PC-3 (cell line): Measurements from ENCODE around the gene KCNT2. TPM values are rescaled to one million over a fixed set of nuclear protein-coding genes. Genes with fewer than 3 reads are reported as not detected.

Source experiments
- ATAC-seq: fragments of 200-7000 bp; cut with Tn5 transposase; 2 replicates; pipeline ENCODE4 v1.9.1; 2020; ENCODE audit warnings: mild to moderate bottlenecking, moderate library complexity
- BruUV-seq: library from RNA; stranded (reverse); fragments of 400-500 nt; replicated peaks from 2 replicates; lab custom pipeline; 2021; lab: Mats Ljungman, UMichigan
- CTCF ChIA-PET: fragments of 300-600 bp; sonication (Branson Sonifier 250); formaldehyde crosslinking; loops from one replicate; lab custom pipeline; 2022; ENCODE audit warnings: antibody characterized with exemption; lab: Charles Lee
- POLR2A ChIA-PET: fragments of 300-600 bp; sonication (Branson Sonifier 250); formaldehyde crosslinking; loops from one replicate; lab custom pipeline; 2022; ENCODE audit warnings: antibody characterized with exemption; ENCODE audit not compliant: unreplicated experiment; lab: Charles Lee
- DNase-seq: peaks from one replicate; pipeline ENCODE4 v3.0.0-alpha.2; 2015
- H2AFZ ChIP-seq: fragments of 300-600 bp; sonication (generic); 2 replicates; pipeline ENCODE4 v1.6.0; 2016; ENCODE audit warnings: antibody characterized with exemption, low read length
- H3F3A ChIP-seq: fragments of 300-600 bp; sonication (generic); one replicate; pipeline ENCODE4 v1.6.0; 2017; ENCODE audit warnings: antibody characterized with exemption, low read length, control low read depth, mild to moderate bottlenecking; ENCODE audit not compliant: unreplicated experiment
- H3K27ac ChIP-seq: fragments of 300-600 bp; sonication (generic); 2 replicates; pipeline ENCODE4 v1.5.1; 2016; ENCODE audit warnings: mild to moderate bottlenecking, low read length
- H3K27me3 ChIP-seq: fragments of 300-600 bp; sonication (generic); 2 replicates; pipeline ENCODE4 v1.6.1; 2016; ENCODE audit warnings: low read length, mixed read lengths
- H3K36me3 ChIP-seq: fragments of 300-600 bp; sonication (generic); 2 replicates; pipeline ENCODE4 v1.6.1; 2016; ENCODE audit warnings: low read depth, mixed run types, low read length, mixed read lengths
- H3K4me1 ChIP-seq: fragments of 300-600 bp; sonication (generic); 2 replicates; pipeline ENCODE4 v1.5.1; 2016; ENCODE audit warnings: low read length; ENCODE audit not compliant: insufficient read depth
- H3K4me2 ChIP-seq: fragments of 300-600 bp; sonication (generic); 2 replicates; pipeline ENCODE4 v1.6.0; 2016; ENCODE audit warnings: low read length
- H3K4me3 ChIP-seq: fragments of 300-600 bp; sonication (generic); 2 replicates; pipeline ENCODE4 v1.5.1; 2016; ENCODE audit warnings: mild to moderate bottlenecking, low read length, mixed read lengths
- H3K79me2 ChIP-seq: fragments of 300-600 bp; sonication (generic); 2 replicates; pipeline ENCODE4 v1.6.1; 2017; ENCODE audit warnings: low read length, mixed read lengths
- H3K9ac ChIP-seq: fragments of 300-600 bp; sonication (generic); 2 replicates; pipeline ENCODE4 v1.6.0; 2016; ENCODE audit warnings: mild to moderate bottlenecking, low read length
- H3K9me2 ChIP-seq: fragments of 300-600 bp; sonication (generic); replicated peaks from 2 replicates; pipeline ENCODE4 v1.6.1; 2016; ENCODE audit warnings: mixed run types, low read length, mixed read lengths
- H3K9me3 ChIP-seq: fragments of 300-600 bp; sonication (generic); 2 replicates; pipeline ENCODE4 v1.6.1; 2016; ENCODE audit warnings: low read length, mixed read lengths
- H4K20me1 ChIP-seq: fragments of 300-600 bp; sonication (generic); 2 replicates; pipeline ENCODE4 v1.6.1; 2016; ENCODE audit warnings: low read length, mixed read lengths
- EZH2 ChIP-seq: fragments of 300-600 bp; sonication (generic); IDR thresholded peaks from one replicate; pipeline ENCODE4 v1.6.1; 2017; ENCODE audit warnings: antibody characterized with exemption, mild to moderate bottlenecking, low read length; ENCODE audit not compliant: unreplicated experiment
- EZH2phosphoT487 ChIP-seq: fragments of 300-600 bp; sonication (generic); IDR thresholded peaks from 2 replicates; pipeline ENCODE4 v1.6.1; 2018; ENCODE audit warnings: mild to moderate bottlenecking, antibody characterized with exemption, low read length, borderline replicate concordance
- intact Hi-C: fragments of 100-400 bp; cut with micrococcal nuclease; formaldehyde crosslinking; loops from 2 replicates; pipeline ENCODE4 v1.9.0; 2023
- total RNA-seq: library from RNA; depleted of rRNA; stranded (reverse); fragments of >200 nt; gene quantifications from 2 replicates; pipeline ENCODE4 v1.2.3, GENCODE V29; 2014
- TF ChIP-seq, protein P1 (sequence below): fragments of 300-600 bp; sonication (generic); conservative IDR thresholded peaks from 2 replicates; pipeline ENCODE4 v1.5.1; 2017; ENCODE audit warnings: antibody characterized with exemption, low read depth, mild to moderate bottlenecking, low read length

Gene KCNT2
- total RNA-seq, 1 experiment from 2014 or later = 0.26 TPM

DNA sequence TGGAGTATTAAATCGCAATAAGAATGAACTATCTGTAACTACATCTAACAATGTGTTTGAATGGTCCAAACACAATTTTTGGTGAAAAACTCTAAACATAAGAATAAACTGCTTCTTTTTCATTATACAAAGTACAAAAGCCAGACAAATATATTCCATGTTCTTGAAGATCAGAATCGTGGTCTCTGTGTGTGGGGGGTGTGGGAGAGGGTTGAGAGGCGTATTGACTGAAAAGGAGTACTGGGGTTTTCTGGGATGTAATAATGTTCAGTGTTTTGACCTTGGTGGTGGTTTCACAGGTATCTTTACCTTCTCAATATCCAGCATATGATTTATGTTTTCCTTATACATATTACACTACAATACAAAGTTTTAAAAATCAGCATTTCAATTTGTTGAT lies 42.8 kb upstream of the KCNT2 start:
- no peaks in the 10 kb centered on the region for H4K20me1 ChIP-seq
- TF ChIP-seq, protein P1, sequence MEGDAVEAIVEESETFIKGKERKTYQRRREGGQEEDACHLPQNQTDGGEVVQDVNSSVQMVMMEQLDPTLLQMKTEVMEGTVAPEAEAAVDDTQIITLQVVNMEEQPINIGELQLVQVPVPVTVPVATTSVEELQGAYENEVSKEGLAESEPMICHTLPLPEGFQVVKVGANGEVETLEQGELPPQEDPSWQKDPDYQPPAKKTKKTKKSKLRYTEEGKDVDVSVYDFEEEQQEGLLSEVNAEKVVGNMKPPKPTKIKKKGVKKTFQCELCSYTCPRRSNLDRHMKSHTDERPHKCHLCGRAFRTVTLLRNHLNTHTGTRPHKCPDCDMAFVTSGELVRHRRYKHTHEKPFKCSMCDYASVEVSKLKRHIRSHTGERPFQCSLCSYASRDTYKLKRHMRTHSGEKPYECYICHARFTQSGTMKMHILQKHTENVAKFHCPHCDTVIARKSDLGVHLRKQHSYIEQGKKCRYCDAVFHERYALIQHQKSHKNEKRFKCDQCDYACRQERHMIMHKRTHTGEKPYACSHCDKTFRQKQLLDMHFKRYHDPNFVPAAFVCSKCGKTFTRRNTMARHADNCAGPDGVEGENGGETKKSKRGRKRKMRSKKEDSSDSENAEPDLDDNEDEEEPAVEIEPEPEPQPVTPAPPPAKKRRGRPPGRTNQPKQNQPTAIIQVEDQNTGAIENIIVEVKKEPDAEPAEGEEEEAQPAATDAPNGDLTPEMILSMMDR = no peak
- TF ChIP-seq EZH2phosphoT487 (no peak), EZH2 (no peak)
- BruUV-seq = no TSS peak
- no peaks in the 10 kb centered on the region for H3K27me3 ChIP-seq
- ATAC-seq (no peak), DNase-seq (no peak)
- no peak overlapping the region for H2AFZ ChIP-seq
- POLR2A ChIA-PET = no interaction called here
- H3K4me1 ChIP-seq = peaks cover 7% of the 10 kb centered on the region; the same call in 1 of the 2 replicates
- H3F3A ChIP-seq = no peaks in the 10 kb centered on the region
- CTCF ChIA-PET = no interaction called here
- H3K79me2 ChIP-seq = no peaks in the 10 kb centered on the region
- intact Hi-C loops = loop anchor here (5.0 kb wide), 1 partner anchor 169 kb away; no protein-coding TSS in a partner anchor
- H3K36me3 ChIP-seq = no peaks in the 10 kb centered on the region
- H3K4me3 ChIP-seq = no peak overlapping the region
- no peaks in the 10 kb centered on the region for H3K9me2 ChIP-seq
- no peak overlapping the region for H3K9ac ChIP-seq
- H3K9me3 ChIP-seq = no peaks in the 10 kb centered on the region
- H3K27ac ChIP-seq = no peak overlapping the region
- H3K4me2 ChIP-seq = 0 out of 2 replicates have a peak overlapping the region, but pooled peaks have one; percentile 62

DNA sequence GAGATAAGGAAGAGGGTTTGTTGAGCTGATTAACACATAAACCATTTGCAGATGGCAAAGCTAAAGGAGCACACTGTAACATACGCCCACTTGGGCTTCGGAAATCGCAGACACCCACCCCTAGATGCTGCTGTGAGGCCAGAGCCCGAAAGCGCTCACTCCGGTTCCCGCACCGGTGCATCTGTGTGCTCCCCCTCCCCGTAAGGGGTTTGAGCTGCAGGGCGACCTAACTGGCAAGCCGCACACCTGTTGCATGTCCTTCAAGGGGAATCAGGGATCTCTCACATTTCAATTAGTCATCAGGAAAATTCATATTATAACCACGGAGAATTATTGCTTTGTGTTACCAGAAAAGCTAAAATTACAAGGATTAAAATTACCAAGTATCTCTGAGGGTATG lies 42.2 kb upstream of the KCNT2 start:
- H3K4me1 ChIP-seq = peaks cover 7% of the 10 kb centered on the region; the same call in 1 of the 2 replicates
- POLR2A ChIA-PET = no interaction called here
- H3K27ac ChIP-seq = no peak overlapping the region
- H3K9ac ChIP-seq = no peak overlapping the region
- intact Hi-C loops = loop anchor here (5.0 kb wide), 1 partner anchor 168 kb away; no protein-coding TSS in a partner anchor
- H3K4me2 ChIP-seq = no peak overlapping the region
- H3K27me3 ChIP-seq = no peaks in the 10 kb centered on the region
- H3K4me3 ChIP-seq = no peak overlapping the region
- no peaks in the 10 kb centered on the region for H3K79me2 ChIP-seq
- CTCF ChIA-PET = no interaction called here
- no peaks in the 10 kb centered on the region for H3F3A ChIP-seq
- no peak overlapping the region for H2AFZ ChIP-seq
- no peaks in the 10 kb centered on the region for H3K36me3 ChIP-seq
- H4K20me1 ChIP-seq = no peaks in the 10 kb centered on the region
- no peaks in the 10 kb centered on the region for H3K9me3 ChIP-seq
- BruUV-seq = no TSS peak
- ATAC-seq = no peak
- no peak for DNase-seq
- H3K9me2 ChIP-seq = no peaks in the 10 kb centered on the region
- TF ChIP-seq EZH2 = no peak
- TF ChIP-seq, protein P1 = no peak
- TF ChIP-seq EZH2phosphoT487 = no peak

DNA sequence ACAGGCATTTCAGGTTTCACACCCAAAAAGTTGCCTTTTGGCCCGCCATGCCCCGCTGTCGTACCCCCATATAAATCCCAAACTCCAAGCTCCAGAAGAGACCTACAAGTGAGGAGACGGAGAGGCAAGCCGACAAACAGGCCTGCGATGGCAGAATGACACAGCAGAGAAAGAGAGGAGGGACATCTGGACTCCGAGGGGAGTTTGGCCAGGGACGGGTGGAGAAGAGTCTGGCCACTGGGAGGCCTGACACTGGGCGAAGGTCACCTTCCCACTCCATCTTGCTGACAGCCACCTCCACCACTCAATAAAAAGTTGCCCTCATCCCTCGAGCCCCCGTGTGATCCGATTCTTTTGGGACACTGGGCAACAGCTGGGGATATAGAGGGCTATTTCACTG lies 41.8 kb upstream of the KCNT2 start:
- no peak for ATAC-seq
- DNase-seq = no peak
- Histone ChIP-seq H3K9me3 (no peaks in the 10 kb centered on the region), H3K9ac (no peak overlapping the region), H3K4me2 (no peak overlapping the region), H3F3A (no peaks in the 10 kb centered on the region), H4K20me1 (no peaks in the 10 kb centered on the region), H2AFZ (no peak overlapping the region), H3K36me3 (no peaks in the 10 kb centered on the region), H3K27me3 (no peaks in the 10 kb centered on the region), H3K27ac (no peak overlapping the region), H3K4me1 (peaks cover 7% of the 10 kb centered on the region; the same call in 1 of the 2 replicates), H3K79me2 (no peaks in the 10 kb centered on the region), H3K4me3 (no peak overlapping the region), H3K9me2 (no peaks in the 10 kb centered on the region)
- intact Hi-C loops = loop anchor here (5.0 kb wide), 1 partner anchor 168 kb away; no protein-coding TSS in a partner anchor
- CTCF ChIA-PET = no interaction called here
- TF ChIP-seq EZH2 (no peak), EZH2phosphoT487 (no peak)
- TF ChIP-seq, protein P1 = no peak
- no TSS peak for BruUV-seq
- POLR2A ChIA-PET = no interaction called here
